GM12892 (cell line): ENCODE measurements around the gene WDR41. TPM values are rescaled to one million over a fixed set of nuclear protein-coding genes. Genes with fewer than 3 reads are reported as not detected.
A peak's percentile ranks its signal among the peaks of the same experiment; 100 is the strongest.
"Not testable (repeated sequence)": the region's sequence is repeated elsewhere in the genome, so short reads cannot be mapped to it uniquely, and the experiment has no call there.

Source experiments
- DNase-seq: peaks from one replicate; pipeline ENCODE4 v3.0.0; 2011; ENCODE audit not compliant: insufficient read length
- FAIRE-seq: peaks from 2 replicates; lab custom pipeline; 2011; peaks lifted over from hg19 to GRCh38; lab: Jason Lieb, UNC
- POLR2A ChIP-seq: IDR thresholded peaks from 2 replicates; pipeline ENCODE4 v1.6.1; 2011; ENCODE audit warnings: low read depth, low read length, control low read depth
- POLR2AphosphoS5 ChIP-seq: IDR thresholded peaks from 2 replicates; pipeline ENCODE4 v1.6.1; 2011; ENCODE audit warnings: low read depth, low read length, control low read depth
- TAF1 ChIP-seq: IDR thresholded peaks from 2 replicates; pipeline ENCODE4 v1.6.1; 2011; ENCODE audit warnings: low read depth, mild to moderate bottlenecking, control low read depth, low read length, borderline replicate concordance
- polyA plus RNA-seq: library from polyadenylated mRNA; unstranded; fragments of >200 nt; gene quantifications from one replicate; pipeline ENCODE4 v1.2.1, GENCODE V29; 2012; ENCODE audit warnings: missing spikeins, inconsistent platforms; ENCODE audit not compliant: missing spikeins

The WDR41 gene, protein sequence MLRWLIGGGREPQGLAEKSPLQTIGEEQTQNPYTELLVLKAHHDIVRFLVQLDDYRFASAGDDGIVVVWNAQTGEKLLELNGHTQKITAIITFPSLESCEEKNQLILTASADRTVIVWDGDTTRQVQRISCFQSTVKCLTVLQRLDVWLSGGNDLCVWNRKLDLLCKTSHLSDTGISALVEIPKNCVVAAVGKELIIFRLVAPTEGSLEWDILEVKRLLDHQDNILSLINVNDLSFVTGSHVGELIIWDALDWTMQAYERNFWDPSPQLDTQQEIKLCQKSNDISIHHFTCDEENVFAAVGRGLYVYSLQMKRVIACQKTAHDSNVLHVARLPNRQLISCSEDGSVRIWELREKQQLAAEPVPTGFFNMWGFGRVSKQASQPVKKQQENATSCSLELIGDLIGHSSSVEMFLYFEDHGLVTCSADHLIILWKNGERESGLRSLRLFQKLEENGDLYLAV
- 63.4 TPM for polyA plus RNA-seq

- peak; percentile 71 for DNase-seq
- TF ChIP-seq POLR2A (peak; percentile 85), POLR2AphosphoS5 (peak; percentile 84), TAF1 (peak; percentile 26; the same call in 1 of the 2 replicates)
- peak; percentile 98 for FAIRE-seq
Measured at GRCh38 chr5:77491783-77492652, at the start of gene WDR41. WDR41 (minus strand) TSS chr5:77492316; CDS start chr5:77492220, 96 bp downstream.

DNA sequence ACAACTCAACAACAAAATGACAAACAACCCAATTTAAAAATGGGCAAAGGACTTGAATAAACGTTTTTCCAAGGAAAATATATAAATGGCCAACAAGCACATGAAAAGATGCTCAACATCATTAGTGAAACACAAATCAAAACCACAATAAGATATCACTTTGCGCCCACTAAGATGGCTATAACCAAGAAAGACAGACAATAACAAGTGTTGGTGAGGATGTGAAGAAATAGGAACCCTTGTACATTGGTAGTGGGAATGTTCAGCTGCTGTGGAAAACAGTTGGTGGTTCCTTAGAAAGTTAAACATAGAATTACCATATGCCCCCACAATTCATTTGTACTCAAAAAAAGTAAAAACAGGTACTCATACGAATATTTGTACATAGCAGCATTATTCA is 39.2 kb upstream of the WDR41 start:
- FAIRE-seq (no peak), DNase-seq (no peak)
- TF ChIP-seq POLR2A (no peak), TAF1 (no peak), POLR2AphosphoS5 (no peak)

DNA sequence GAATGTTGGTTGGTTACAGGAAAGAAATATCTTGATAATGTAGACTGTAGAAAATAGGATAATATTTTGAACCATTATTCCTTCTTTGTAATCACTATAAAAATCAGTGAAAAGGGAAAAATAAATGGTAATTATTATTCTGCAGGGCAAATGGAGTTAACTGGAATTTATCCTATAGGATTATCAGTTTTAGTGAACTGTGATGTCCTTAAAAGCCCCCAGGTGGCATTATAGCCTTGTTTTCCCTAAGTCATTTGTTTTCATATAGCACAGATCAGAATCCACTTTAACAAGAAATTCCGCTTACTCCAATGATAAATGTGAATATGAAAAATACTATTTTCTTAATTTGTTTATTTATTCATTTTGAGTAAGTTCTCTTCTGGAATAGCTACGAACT is 26.2 kb upstream of the WDR41 start:
- TF ChIP-seq TAF1, result no peak
- no peak for TF ChIP-seq POLR2AphosphoS5
- TF ChIP-seq POLR2A, result no peak
- FAIRE-seq (no peak), DNase-seq (no peak)

DNA sequence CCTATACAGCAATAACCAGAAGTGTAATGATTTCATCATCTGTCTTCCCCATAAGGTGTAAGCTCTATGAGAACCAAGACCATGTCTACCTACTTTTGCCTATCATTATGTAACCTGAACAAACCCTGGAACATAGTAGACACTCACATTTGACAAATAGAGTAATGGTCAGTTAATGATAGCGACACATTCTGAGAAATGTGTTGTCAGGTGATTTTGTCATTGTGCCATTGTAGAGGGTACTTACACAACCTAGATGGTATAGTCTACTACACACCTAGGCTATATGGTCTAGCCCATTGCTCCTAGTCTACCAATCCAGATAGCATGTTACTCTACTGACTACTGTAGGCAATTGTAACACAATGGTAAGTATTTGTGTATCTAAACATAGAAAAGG is 22.3 kb upstream of the WDR41 start:
- FAIRE-seq (no peak), DNase-seq (no peak)
- TF ChIP-seq POLR2A (no peak), POLR2AphosphoS5 (no peak), TAF1 (no peak)

DNA sequence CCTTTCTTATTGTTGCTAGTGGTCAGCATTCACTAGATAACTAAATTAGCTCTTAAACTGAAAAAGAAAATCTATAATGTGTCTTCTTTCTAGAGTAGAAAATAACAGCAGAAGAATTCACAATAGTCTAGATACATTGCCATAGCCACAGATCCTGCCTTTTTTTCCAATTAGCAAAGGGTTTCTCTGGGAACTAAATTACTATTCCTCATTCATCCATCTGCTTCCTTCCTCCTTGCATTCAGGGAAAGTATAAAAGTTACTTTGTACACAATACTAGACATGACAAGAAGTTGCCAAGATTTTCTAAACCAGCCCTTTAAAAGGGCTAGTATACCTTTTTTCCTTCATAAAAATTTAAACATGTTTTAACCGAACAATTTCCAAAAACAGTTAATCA is 21.2 kb upstream of the WDR41 start:
- DNase-seq (no peak), FAIRE-seq (no peak)
- TF ChIP-seq POLR2AphosphoS5 (no peak), TAF1 (no peak), POLR2A (no peak)

GRCh38 chr5:77501132-77501531 is 9.0 kb upstream of the WDR41 start:
- FAIRE-seq, result not testable (repeated sequence)

DNA sequence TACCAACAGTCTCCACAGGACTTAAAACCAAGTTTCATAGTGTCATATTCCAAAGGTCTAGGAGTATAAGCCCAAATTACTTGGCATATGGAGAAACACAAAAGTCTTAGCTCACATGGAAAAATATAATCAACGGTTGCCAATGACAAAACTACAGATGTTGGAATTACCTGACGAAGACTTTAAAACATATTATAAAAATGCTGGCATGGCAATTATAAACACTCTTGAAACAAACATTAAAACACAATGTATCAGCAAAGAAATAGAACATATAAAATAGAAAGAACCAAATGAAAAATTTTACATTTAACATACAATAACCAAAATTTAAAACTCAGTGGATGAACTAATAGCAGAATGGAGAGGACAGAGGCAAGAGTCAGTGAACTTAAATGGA is 7.9 kb upstream of the WDR41 start:
- FAIRE-seq (no peak), DNase-seq (no peak)
- TF ChIP-seq TAF1 (no peak), POLR2A (no peak), POLR2AphosphoS5 (no peak)

More at GRCh38 chr5:77501132-77501531, 9.0 kb upstream of the WDR41 start:
- DNase-seq, result not testable (repeated sequence)

GRCh38 chr5:77499441-77499840 is 7.3 kb upstream of the WDR41 start:
- TF ChIP-seq POLR2AphosphoS5, result no peak
- no peak for TF ChIP-seq TAF1
- TF ChIP-seq POLR2A, result no peak
- DNase-seq, result no peak
- no peak for FAIRE-seq

DNA sequence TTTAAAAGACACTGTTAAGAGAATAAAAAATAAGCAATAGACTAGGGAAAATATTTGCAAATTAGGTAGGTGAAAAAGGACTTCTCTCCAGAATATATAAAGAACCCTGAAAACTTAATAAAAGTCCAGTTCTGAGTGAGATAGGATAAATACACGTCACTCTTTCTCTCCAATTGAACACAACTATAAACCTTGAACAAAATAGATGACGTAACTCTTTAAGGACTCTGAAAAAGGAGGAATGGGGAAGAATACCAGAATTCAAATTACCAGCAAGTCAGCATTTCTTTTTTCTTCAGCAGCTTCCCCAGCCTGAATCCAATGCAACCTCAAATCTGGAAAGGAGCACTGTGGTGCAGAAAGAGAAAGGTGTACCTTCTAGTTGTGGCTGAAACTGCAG is 6.8 kb upstream of the WDR41 start:
- no peak for FAIRE-seq

DNA sequence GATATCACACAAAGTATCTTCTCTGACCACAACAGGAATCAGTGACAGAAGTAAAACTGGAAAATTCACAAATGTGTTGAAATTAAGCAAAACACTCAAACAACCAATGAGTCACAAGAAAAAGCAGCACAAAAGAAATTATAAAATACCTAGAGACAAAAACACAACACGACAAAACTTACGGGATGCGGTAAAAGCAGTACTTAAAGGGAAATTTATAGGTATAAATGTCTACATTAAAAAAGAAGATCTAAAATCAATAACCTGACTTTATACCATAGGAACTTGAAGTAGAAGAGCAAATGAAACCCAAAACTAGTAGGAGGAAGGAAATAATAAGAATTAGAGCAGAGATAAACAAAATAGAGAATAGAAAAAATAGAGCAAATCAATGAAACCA is 2.8 kb upstream of the WDR41 start:
- FAIRE-seq (no peak), DNase-seq (no peak)
- TF ChIP-seq POLR2AphosphoS5 (no peak), POLR2A (no peak), TAF1 (no peak)

More for the DNA sequence above, 6.8 kb upstream of the WDR41 start:
- no peak for DNase-seq
- TF ChIP-seq POLR2AphosphoS5 (no peak), TAF1 (no peak), POLR2A (no peak)

DNA sequence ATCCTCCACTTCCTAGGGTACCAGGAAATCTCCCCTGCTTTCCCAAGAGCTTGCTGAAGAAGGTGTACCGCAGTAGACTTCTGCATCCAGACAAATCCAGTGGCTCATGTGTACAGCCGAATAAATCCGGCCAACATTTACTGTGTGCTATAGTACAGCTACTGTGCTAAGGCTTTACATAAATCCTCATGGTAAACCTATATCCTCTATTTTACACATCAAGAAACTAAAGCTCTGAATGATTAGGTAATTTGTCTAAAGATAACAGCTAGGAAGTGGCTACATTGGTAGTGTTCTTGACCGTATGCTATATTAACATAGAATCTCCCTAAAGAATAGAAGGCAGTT is 511 bp upstream of the WDR41 start:
- TF ChIP-seq POLR2A (no peak), POLR2AphosphoS5 (no peak), TAF1 (no peak)
- no peak for FAIRE-seq
- DNase-seq, result no peak
